Measurements from ENCODE around the gene SORCS2.

SORCS2 gene

GRCh38 chr4:7295197-7295910 lies 103.0 kb downstream of the SORCS2 start:
- Mint-ChIP-seq H3K9me3 (no peaks in the 10 kb centered on the region), H3K36me3 (ENCODE audit: low read depth) (no peaks in the 10 kb centered on the region), H3K4me3 (no peak overlapping the region), H3K27ac (no peak overlapping the region), H3K27me3 (peaks cover 13% of the 10 kb centered on the region), H3K4me1 (ENCODE audit: low read depth) (no peaks in the 10 kb centered on the region)
- intact Hi-C loops (cut with micrococcal nuclease) = no loop called here

GRCh38 chr4:7295911-7296660 lies 103.7 kb downstream of the SORCS2 start:
- no peak overlapping the region for H3K27ac Mint-ChIP-seq
- H3K9me3 Mint-ChIP-seq = no peaks in the 10 kb centered on the region
- no peak overlapping the region for H3K4me3 Mint-ChIP-seq
- no peaks in the 10 kb centered on the region for H3K4me1 Mint-ChIP-seq (ENCODE audit: low read depth)
- no peaks in the 10 kb centered on the region for H3K36me3 Mint-ChIP-seq (ENCODE audit: low read depth)
- peaks cover 18% of the 10 kb centered on the region for H3K27me3 Mint-ChIP-seq
- intact Hi-C loops (cut with micrococcal nuclease) = no loop called here

GRCh38 chr4:7296661-7297335 lies 104.5 kb downstream of the SORCS2 start:
- no peaks in the 10 kb centered on the region for H3K9me3 Mint-ChIP-seq
- intact Hi-C loops (cut with micrococcal nuclease) = no loop called here
- H3K4me1 Mint-ChIP-seq (ENCODE audit: low read depth) = no peaks in the 10 kb centered on the region
- no peaks in the 10 kb centered on the region for H3K36me3 Mint-ChIP-seq (ENCODE audit: low read depth)
- H3K4me3 Mint-ChIP-seq = no peak overlapping the region
- H3K27me3 Mint-ChIP-seq = peaks cover 20% of the 10 kb centered on the region
- H3K27ac Mint-ChIP-seq = no peak overlapping the region

- peaks cover 21% of the 10 kb centered on the region for H3K27me3 Mint-ChIP-seq
- no peaks in the 10 kb centered on the region for H3K36me3 Mint-ChIP-seq (ENCODE audit: low read depth)
- H3K27ac Mint-ChIP-seq = no peak overlapping the region
- H3K4me1 Mint-ChIP-seq (ENCODE audit: low read depth) = no peaks in the 10 kb centered on the region
- intact Hi-C loops (cut with micrococcal nuclease) = no loop called here
- no peaks in the 10 kb centered on the region for H3K9me3 Mint-ChIP-seq
- H3K4me3 Mint-ChIP-seq = no peak overlapping the region
Observed at GRCh38 chr4:7297374-7297773, 105.0 kb downstream of the SORCS2 start.

GRCh38 chr4:7297881-7298280 lies 105.5 kb downstream of the SORCS2 start:
- no peak overlapping the region for H3K27ac Mint-ChIP-seq
- intact Hi-C loops (cut with micrococcal nuclease) = no loop called here
- H3K27me3 Mint-ChIP-seq = peaks cover 21% of the 10 kb centered on the region
- no peaks in the 10 kb centered on the region for H3K9me3 Mint-ChIP-seq
- H3K4me1 Mint-ChIP-seq (ENCODE audit: low read depth) = no peaks in the 10 kb centered on the region
- H3K36me3 Mint-ChIP-seq (ENCODE audit: low read depth) = no peaks in the 10 kb centered on the region
- no peak overlapping the region for H3K4me3 Mint-ChIP-seq

GRCh38 chr4:7298619-7299009 lies 106.3 kb downstream of the SORCS2 start:
- Mint-ChIP-seq H3K4me3 (no peak overlapping the region), H3K36me3 (ENCODE audit: low read depth) (no peaks in the 10 kb centered on the region), H3K4me1 (ENCODE audit: low read depth) (no peaks in the 10 kb centered on the region), H3K27ac (no peak overlapping the region), H3K9me3 (no peaks in the 10 kb centered on the region), H3K27me3 (peaks cover 21% of the 10 kb centered on the region)
- intact Hi-C loops (cut with micrococcal nuclease) = no loop called here

GRCh38 chr4:7299010-7299907 lies 106.9 kb downstream of the SORCS2 start:
- H3K4me1 Mint-ChIP-seq (ENCODE audit: low read depth) = no peaks in the 10 kb centered on the region
- no peak overlapping the region for H3K4me3 Mint-ChIP-seq
- intact Hi-C loops (cut with micrococcal nuclease) = no loop called here
- no peaks in the 10 kb centered on the region for H3K36me3 Mint-ChIP-seq (ENCODE audit: low read depth)
- H3K27me3 Mint-ChIP-seq = peaks cover 21% of the 10 kb centered on the region
- H3K9me3 Mint-ChIP-seq = no peaks in the 10 kb centered on the region
- no peak overlapping the region for H3K27ac Mint-ChIP-seq

GRCh38 chr4:7299908-7300710 lies 107.8 kb downstream of the SORCS2 start:
- Mint-ChIP-seq H3K36me3 (ENCODE audit: low read depth) (no peaks in the 10 kb centered on the region), H3K4me3 (no peak overlapping the region)

GRCh38 chr4:7300711-7301095 lies 108.4 kb downstream of the SORCS2 start:
- H3K4me1 Mint-ChIP-seq (ENCODE audit: low read depth) = no peaks in the 10 kb centered on the region
- no peak overlapping the region for H3K4me3 Mint-ChIP-seq
- intact Hi-C loops (cut with micrococcal nuclease) = no loop called here
- H3K36me3 Mint-ChIP-seq (ENCODE audit: low read depth) = no peaks in the 10 kb centered on the region
- peaks cover 21% of the 10 kb centered on the region for H3K27me3 Mint-ChIP-seq
- no peaks in the 10 kb centered on the region for H3K9me3 Mint-ChIP-seq
- H3K27ac Mint-ChIP-seq = no peak overlapping the region

More at GRCh38 chr4:7299908-7300710, 107.8 kb downstream of the SORCS2 start:
- Mint-ChIP-seq H3K9me3 (no peaks in the 10 kb centered on the region), H3K27me3 (peaks cover 21% of the 10 kb centered on the region), H3K27ac (no peak overlapping the region), H3K4me1 (ENCODE audit: low read depth) (no peaks in the 10 kb centered on the region)
- intact Hi-C loops (cut with micrococcal nuclease) = no loop called here

GRCh38 chr4:7301126-7301785 lies 108.9 kb downstream of the SORCS2 start:
- Mint-ChIP-seq H3K27me3 (peaks cover 21% of the 10 kb centered on the region), H3K27ac (no peak overlapping the region), H3K4me1 (ENCODE audit: low read depth) (no peaks in the 10 kb centered on the region), H3K9me3 (no peaks in the 10 kb centered on the region), H3K36me3 (ENCODE audit: low read depth) (no peaks in the 10 kb centered on the region), H3K4me3 (no peak overlapping the region)
- intact Hi-C loops (cut with micrococcal nuclease) = no loop called here

- no peaks in the 10 kb centered on the region for H3K9me3 Mint-ChIP-seq
- peaks cover 21% of the 10 kb centered on the region for H3K27me3 Mint-ChIP-seq
- H3K36me3 Mint-ChIP-seq (ENCODE audit: low read depth) = no peaks in the 10 kb centered on the region
- intact Hi-C loops (cut with micrococcal nuclease) = no loop called here
- H3K4me1 Mint-ChIP-seq (ENCODE audit: low read depth) = no peaks in the 10 kb centered on the region
- H3K4me3 Mint-ChIP-seq = no peak overlapping the region
- no peak overlapping the region for H3K27ac Mint-ChIP-seq
Observed at GRCh38 chr4:7301846-7302630, 109.7 kb downstream of the SORCS2 start.

GRCh38 chr4:7302781-7303404 lies 110.6 kb downstream of the SORCS2 start:
- H3K9me3 Mint-ChIP-seq = no peaks in the 10 kb centered on the region
- no peak overlapping the region for H3K4me3 Mint-ChIP-seq
- H3K27ac Mint-ChIP-seq = no peak overlapping the region
- intact Hi-C loops (cut with micrococcal nuclease) = no loop called here
- H3K4me1 Mint-ChIP-seq (ENCODE audit: low read depth) = no peaks in the 10 kb centered on the region
- no peaks in the 10 kb centered on the region for H3K36me3 Mint-ChIP-seq (ENCODE audit: low read depth)
- H3K27me3 Mint-ChIP-seq = peaks cover 21% of the 10 kb centered on the region

Measured in dendritic cell treated with granulocyte-macrophage colony-stimulating factor and Interleukin-4, amounts not matched to agents 40 ng/mL and 50 ng/mL, for 4 days (primary cell).